GM12865 (cell line): ENCODE measurements around the gene TMEM130.

Experiments used
- DNase-seq: peaks from one replicate; pipeline ENCODE4 v3.0.0; 2010; ENCODE audit warnings: low read depth
- H3K4me3 ChIP-seq: 2 replicates; pipeline ENCODE4 v1.5.1; 2011; ENCODE audit warnings: mild to moderate bottlenecking, low read depth, low read length, control low read depth
- CTCF ChIP-seq: IDR thresholded peaks from 2 replicates; pipeline ENCODE4 v1.5.1; 2011; ENCODE audit warnings: low read length, control low read depth, low read depth, inconsistent platforms; ENCODE audit not compliant: insufficient read depth; ENCODE audit errors: missing control alignments

TMEM130 gene

GRCh38 chr7:98815313-98815712, 54.5 kb downstream of the TMEM130 start:
- no peak for DNase-seq
- no peak overlapping the region for H3K4me3 ChIP-seq
- TF ChIP-seq CTCF = no peak

- no peak for TF ChIP-seq CTCF
- no peak overlapping the region for H3K4me3 ChIP-seq
- no peak for DNase-seq
These were observed 58.5 kb downstream of the TMEM130 start for GRCh38 chr7:98811299-98811698.

- DNase-seq = no peak
- H3K4me3 ChIP-seq = no peak overlapping the region
- no peak for TF ChIP-seq CTCF
These were observed 59.5 kb downstream of the TMEM130 start for GRCh38 chr7:98810153-98810802.

- no peak overlapping the region for H3K4me3 ChIP-seq
- no peak for TF ChIP-seq CTCF
- DNase-seq = no peak
These were observed 60.9 kb downstream of the TMEM130 start for GRCh38 chr7:98808751-98809460.

GRCh38 chr7:98807068-98808048, 62.5 kb downstream of the TMEM130 start:
- TF ChIP-seq CTCF = no peak
- DNase-seq = no peak
- no peak overlapping the region for H3K4me3 ChIP-seq

- DNase-seq = no peak
These were observed 63.6 kb downstream of the TMEM130 start for GRCh38 chr7:98805956-98806838.

More at GRCh38 chr7:98805956-98806838, 63.6 kb downstream of the TMEM130 start:
- no peak overlapping the region for H3K4me3 ChIP-seq
- no peak for TF ChIP-seq CTCF
